Coronary artery (tissue), 2 donors: ENCODE measurements around the gene ULK4.
"Not testable (repeated sequence)": the region's sequence is repeated elsewhere in the genome, so short reads cannot be mapped to it uniquely, and the experiment has no call there.

Source experiments
- DNase-seq: peaks from one replicate; pipeline ENCODE4 v3.0.0-alpha.2; 2017; ENCODE audit warnings: low spot score
- H3K27ac ChIP-seq, 2 donors: fragments of 200-600 bp; sonication (generic); one replicate each; pipeline ENCODE4 v1.5.1; 2016 to 2019
- H3K4me3 ChIP-seq: fragments of 200-600 bp; sonication (generic); 2 replicates; pipeline ENCODE4 v1.5.1; 2016; ENCODE audit warnings: mild to moderate bottlenecking, moderate library complexity
- CTCF ChIP-seq: fragments of 200-600 bp; sonication (generic); IDR thresholded peaks from one replicate; pipeline ENCODE4 v1.5.1; 2019; ENCODE audit warnings: antibody characterized with exemption

Gene ULK4

GRCh38 chr3:41288785-41289184 lies 673.1 kb downstream of the ULK4 start:
- DNase-seq = no peak
- TF ChIP-seq CTCF = no peak
- no peak overlapping the region for H3K4me3 ChIP-seq
- no peak overlapping the region for H3K27ac ChIP-seq

GRCh38 chr3:41286305-41286704 lies 675.6 kb downstream of the ULK4 start:
- Histone ChIP-seq H3K4me3 (no peak overlapping the region), H3K27ac (no peak overlapping the region)
- DNase-seq = no peak
- TF ChIP-seq CTCF = no peak

- H3K4me3 ChIP-seq, H3K27ac ChIP-seq, DNase-seq: not testable (repeated sequence)
Observed at GRCh38 chr3:41284934-41285333, 677.0 kb downstream of the ULK4 start.

- no peak for TF ChIP-seq CTCF
- Histone ChIP-seq H3K4me3 (no peak overlapping the region), H3K27ac (no peak overlapping the region)
- no peak for DNase-seq
Observed at GRCh38 chr3:41277790-41278465, 684.0 kb downstream of the ULK4 start.

- H3K4me3 ChIP-seq = no peak overlapping the region
- DNase-seq = no peak
- no peak for TF ChIP-seq CTCF
Observed at GRCh38 chr3:41276191-41276590, 685.7 kb downstream of the ULK4 start.

GRCh38 chr3:41274944-41275668 lies 686.8 kb downstream of the ULK4 start:
- H3K27ac ChIP-seq = no peak overlapping the region
- no peak for TF ChIP-seq CTCF
- DNase-seq = no peak
- no peak overlapping the region for H3K4me3 ChIP-seq

More at GRCh38 chr3:41276191-41276590, 685.7 kb downstream of the ULK4 start:
- H3K27ac ChIP-seq = no peak overlapping the region

GRCh38 chr3:41272667-41273066 lies 689.2 kb downstream of the ULK4 start:
- Histone ChIP-seq H3K4me3 (no peak overlapping the region), H3K27ac (no peak overlapping the region)
- TF ChIP-seq CTCF = no peak
- no peak for DNase-seq
